Retinal pigment epithelial cell (primary cell): ENCODE measurements around the gene PRPF6.
"Not testable (repeated sequence)": the region's sequence is repeated elsewhere in the genome, so short reads cannot be mapped to it uniquely, and the experiment has no call there.

Experiments
- DNase-seq: peaks from one replicate; pipeline ENCODE4 v3.0.0-alpha.2; 2010; ENCODE audit warnings: low read depth
- H3K4me3 ChIP-seq: 2 replicates; pipeline ENCODE4 v1.5.1; 2011; ENCODE audit warnings: mild to moderate bottlenecking, low read length, control low read depth, moderate library complexity
- TF ChIP-seq, protein P1 (sequence below): conservative IDR thresholded peaks from 2 replicates; pipeline ENCODE4 v1.5.1; 2011; ENCODE audit warnings: low read depth, low read length, control low read depth, inconsistent platforms

The PRPF6 gene

DNA sequence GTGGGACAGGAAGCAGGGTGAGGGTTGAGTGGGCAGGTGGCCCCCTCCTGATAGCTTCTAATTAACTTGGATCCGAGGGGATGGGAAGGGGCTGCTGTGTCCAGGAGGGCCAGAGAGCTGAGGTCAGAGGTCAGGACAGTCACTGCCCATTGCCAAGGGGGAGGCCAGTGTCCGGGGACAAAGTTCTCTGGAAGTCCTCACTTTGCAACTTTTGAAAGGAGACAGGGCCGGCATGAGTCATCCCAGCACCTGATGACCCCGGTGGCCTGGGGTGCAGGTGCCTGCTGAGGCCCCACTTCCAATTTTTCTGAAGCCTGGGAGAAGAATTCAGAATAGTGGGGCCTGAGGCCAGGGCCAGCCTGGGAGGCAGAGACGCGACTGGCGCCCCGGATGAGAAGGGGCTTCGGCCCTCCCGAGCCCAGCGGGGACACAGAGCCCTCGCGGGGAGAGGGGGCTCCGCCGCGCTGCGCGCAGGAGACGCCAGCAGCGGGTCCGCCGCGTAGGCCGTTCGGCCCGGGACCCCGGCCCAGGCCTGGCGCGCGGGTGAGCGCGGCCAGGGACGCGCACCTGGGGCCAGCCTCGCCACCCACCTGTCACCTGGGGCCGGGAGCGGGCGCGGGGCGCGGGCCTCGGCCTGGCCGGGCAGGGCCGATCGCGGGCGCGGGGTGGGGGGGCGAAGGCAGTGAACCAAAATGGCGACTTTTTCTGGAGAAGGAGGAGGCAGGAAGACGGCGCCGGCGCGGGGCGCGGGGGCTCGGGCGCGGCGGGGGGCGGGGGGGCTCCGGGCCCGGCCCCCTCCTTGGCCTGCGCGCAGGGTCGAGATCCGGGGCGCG lies 11.8 kb upstream of the PRPF6 start:
- peak overlapping the region; percentile 54 for H3K4me3 ChIP-seq
- TF ChIP-seq, protein P1, sequence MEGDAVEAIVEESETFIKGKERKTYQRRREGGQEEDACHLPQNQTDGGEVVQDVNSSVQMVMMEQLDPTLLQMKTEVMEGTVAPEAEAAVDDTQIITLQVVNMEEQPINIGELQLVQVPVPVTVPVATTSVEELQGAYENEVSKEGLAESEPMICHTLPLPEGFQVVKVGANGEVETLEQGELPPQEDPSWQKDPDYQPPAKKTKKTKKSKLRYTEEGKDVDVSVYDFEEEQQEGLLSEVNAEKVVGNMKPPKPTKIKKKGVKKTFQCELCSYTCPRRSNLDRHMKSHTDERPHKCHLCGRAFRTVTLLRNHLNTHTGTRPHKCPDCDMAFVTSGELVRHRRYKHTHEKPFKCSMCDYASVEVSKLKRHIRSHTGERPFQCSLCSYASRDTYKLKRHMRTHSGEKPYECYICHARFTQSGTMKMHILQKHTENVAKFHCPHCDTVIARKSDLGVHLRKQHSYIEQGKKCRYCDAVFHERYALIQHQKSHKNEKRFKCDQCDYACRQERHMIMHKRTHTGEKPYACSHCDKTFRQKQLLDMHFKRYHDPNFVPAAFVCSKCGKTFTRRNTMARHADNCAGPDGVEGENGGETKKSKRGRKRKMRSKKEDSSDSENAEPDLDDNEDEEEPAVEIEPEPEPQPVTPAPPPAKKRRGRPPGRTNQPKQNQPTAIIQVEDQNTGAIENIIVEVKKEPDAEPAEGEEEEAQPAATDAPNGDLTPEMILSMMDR, result no peak
- DNase-seq, result no peak

DNA sequence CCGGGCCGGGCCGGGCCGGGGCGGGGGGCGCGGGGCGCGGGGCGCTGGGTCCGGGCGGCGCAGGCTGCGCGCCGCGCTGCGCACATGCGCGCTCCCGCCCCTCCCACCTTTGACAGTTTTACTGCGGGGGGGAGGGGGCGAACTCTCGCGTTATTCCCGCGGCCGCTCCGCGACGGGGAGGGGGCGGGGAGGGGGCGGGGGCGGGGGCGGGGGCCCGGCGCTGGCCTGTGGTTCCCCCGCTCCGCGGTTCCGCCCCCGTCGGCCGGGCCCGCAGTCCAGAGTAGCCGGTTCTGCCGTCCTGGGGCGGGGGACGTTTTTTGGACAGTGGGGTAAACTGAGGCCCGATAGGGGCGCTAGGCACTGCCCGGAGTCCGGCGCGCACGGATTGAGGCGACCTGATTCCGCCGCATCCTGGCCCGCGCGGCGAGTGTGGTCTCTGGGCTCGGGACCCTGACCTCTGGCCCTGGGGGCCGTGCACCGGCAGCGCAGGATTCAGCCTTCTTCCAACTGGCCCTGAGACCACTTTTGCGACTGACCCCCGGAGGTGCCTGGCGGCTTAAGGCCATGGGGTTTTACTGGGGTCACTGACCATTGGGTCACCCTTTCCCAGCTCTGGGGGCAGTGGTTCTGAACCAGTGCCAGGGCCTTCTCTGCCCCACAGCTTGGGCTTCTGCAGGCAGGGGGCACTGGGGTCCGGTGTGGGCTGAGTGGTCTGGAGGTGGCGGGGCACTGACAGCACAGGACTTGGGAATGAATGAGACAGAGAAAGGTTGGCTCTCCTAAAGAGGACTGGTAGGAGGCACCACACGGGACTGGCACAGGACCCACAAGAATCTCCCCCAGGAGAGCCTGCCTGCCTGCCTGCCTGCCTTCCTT lies 10.9 kb upstream of the PRPF6 start, which contains the start of gene ZNF512B:
Gene ZNF512B (minus strand): TSS at position 93 of the 876 bp plus-strand sequence. CDS start 1,980 bp downstream, outside the sequence.
- no peak for DNase-seq
- peak within 1 kb of the TSS; percentile 58 for H3K4me3 ChIP-seq
- TF ChIP-seq, protein P1, result no peak

DNA sequence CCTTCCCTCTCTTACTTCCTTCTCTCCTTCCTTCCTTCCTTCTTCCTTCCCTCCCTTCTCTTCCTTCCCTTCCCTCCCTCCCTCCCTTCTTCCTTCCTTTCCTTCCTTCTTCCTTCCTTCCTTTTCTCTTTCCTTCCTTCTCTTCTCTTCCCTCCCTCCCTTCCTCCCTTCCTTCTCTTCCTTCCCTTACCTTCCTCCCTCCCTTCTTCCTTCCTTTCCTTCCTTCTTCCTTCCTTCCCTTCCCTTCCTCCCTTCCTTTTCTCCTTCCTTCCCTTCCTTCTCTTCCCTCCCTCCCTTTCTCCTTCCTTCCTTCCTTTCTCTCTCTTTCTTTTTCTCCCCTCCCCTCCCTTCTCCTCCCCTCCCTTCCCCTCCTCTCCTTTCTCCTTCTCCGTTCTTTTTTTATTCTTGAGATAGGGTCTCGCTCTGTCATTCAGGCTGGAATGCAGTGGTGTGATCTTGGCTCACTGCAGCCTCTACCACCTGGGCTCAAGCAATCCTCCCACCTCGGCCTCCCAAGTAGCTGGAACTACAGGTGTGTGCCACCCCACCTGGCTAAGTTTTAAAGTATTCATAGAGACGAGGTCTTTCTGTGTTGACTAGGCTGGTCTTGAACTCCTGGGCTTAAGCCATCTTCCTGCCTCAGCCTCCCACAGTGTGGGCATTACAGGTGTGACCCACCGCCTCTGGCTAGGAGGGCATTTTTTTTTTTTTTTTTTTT lies 10.1 kb upstream of the PRPF6 start:
- TF ChIP-seq, protein P1, result no peak
- no peak for DNase-seq
- H3K4me3 ChIP-seq, result no peak overlapping the region

DNA sequence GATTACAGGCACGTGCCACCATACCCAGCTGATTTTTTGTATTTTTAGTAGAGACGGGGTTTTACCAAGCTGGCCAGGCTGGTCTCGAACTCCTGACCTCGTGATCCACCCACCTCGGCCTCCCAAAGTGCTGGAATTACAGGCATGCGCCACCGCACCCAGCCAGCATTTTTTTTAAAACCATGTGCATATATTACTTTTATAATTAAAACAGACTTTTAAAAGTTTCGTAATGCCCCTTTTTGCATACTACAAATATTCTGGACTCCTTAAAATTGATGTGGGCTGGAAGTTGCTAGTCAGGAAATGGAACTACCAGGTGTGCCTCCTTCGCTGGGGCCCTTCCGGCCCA lies 9.0 kb upstream of the PRPF6 start:
- H3K4me3 ChIP-seq, DNase-seq: not testable (repeated sequence)

DNA sequence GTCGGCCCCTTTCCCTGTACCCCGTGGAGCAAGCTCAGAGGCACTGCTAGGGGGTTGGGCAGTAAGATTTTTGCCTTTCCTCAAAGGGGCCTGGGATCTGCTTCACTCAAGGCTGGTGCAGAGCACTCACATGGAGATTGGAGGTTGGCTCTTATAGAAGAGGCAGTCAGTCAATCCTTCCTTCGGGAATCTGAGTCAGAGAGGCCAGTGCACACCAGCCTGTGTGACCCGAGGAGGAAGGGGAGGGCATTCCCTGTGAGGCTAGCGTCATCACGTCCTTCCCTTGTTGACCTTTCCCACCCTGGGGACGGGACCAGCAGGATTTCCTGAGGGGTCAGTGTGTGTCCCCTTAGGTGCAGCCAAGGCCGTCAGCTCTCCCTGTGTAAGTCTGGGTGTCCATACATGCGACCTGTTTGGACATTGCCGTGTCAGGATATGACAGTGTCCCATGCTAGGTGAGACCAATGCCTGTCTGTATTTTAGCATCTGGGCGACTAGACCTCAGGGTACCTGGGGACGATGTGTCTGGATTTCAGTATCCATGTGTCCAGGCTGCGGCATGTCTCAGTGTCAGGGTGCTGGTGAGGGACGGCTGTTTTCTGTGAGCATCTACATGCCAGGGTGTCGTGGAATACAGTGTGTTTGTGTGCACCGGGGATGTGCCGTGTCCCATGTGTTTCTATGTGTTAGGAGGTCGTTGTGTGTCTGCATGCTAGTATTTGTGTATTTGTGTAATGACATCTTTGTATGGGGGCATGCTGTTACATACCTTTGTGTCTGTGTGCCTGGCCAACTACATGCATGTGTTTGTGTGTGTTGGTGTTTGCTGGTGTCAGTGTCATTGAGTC lies 8.4 kb upstream of the PRPF6 start:
- no peak for DNase-seq
- TF ChIP-seq, protein P1, result no peak
- no peak overlapping the region for H3K4me3 ChIP-seq

DNA sequence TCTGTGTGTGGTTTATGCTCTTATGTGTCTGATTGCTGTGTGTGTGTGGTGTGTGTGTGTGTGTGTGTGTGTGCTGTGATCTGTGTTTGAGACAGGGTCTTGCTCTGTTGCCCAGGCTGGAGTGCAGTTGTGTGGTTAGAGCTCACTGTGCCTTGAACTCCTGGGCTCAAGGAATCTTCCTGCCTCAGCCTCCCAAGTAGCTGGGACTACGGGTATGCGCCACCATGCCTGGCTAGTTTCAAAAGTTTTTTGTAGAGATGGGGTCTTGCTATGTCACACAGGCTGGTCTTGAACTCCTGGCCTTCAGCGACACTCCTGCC lies 7.8 kb upstream of the PRPF6 start:
- no peak overlapping the region for H3K4me3 ChIP-seq
- TF ChIP-seq, protein P1, result no peak
- DNase-seq, result no peak
